Activated CD8-positive, alpha-beta T cell treated with anti-CD3 and anti-CD28 coated beads, Interleukin-2, amount 10 ng/mL, durations not matched to agents 7 days and 5 days (primary cell): ENCODE results near the gene SLC38A8. TPM values are rescaled to one million over a fixed set of nuclear protein-coding genes. Genes with fewer than 3 reads are reported as not detected.

Experiments
- ATAC-seq: fragments of 150-1000 bp; cut with Tn5 transposase; one replicate; pipeline ENCODE4 v1.10.0; 2021; ENCODE audit warnings: moderate library complexity
- CTCF ChIA-PET: fragments of 350-600 bp; sonication (Branson Sonifier 250); formaldehyde crosslinking; loops from one replicate; lab custom pipeline; 2021; ENCODE audit warnings: antibody characterized with exemption; lab: Charles Lee
- POLR2A ChIA-PET: fragments of 350-600 bp; sonication (Branson Sonifier 250); formaldehyde crosslinking; loops from one replicate; lab custom pipeline; 2021; ENCODE audit warnings: antibody characterized with exemption; lab: Charles Lee
- DNase-seq: peaks from one replicate; pipeline ENCODE4 v3.0.0-alpha.2; 2020
- H3K27ac Mint-ChIP-seq: one replicate; pipeline ENCODE4 v1.8.0; 2021; ENCODE audit warnings: mild to moderate bottlenecking, mixed read lengths
- H3K27me3 Mint-ChIP-seq: one replicate; pipeline ENCODE4 v1.8.0; 2021; ENCODE audit warnings: low read depth, mixed read lengths
- H3K36me3 Mint-ChIP-seq: one replicate; pipeline ENCODE4 v1.8.0; 2021; ENCODE audit warnings: low read depth, mixed read lengths
- H3K4me1 Mint-ChIP-seq: one replicate; pipeline ENCODE4 v1.8.0; 2021; ENCODE audit warnings: low read depth, mixed read lengths
- H3K4me3 Mint-ChIP-seq: one replicate; pipeline ENCODE4 v1.8.0; 2021; ENCODE audit warnings: mild to moderate bottlenecking, mixed read lengths
- H3K9me3 Mint-ChIP-seq: one replicate; pipeline ENCODE4 v1.8.0; 2022; ENCODE audit warnings: mixed read lengths; ENCODE audit not compliant: insufficient read depth
- total RNA-seq, 2 experiments: library from RNA; stranded (reverse); gene quantifications; one replicate each; pipeline ENCODE4 v1.2.3, GENCODE V29; 2021

Gene SLC38A8
- total RNA-seq, 2 experiments from 2014 or later, result not detected

GRCh38 chr16:83964684-83965443 is 77.7 kb downstream of the SLC38A8 start:
- Mint-ChIP-seq H3K27ac (no peak overlapping the region), H3K4me3 (no peak overlapping the region), H3K27me3 (peaks cover 12% of the 10 kb centered on the region), H3K9me3 (no peaks in the 10 kb centered on the region), H3K4me1 (peaks cover 2% of the 10 kb centered on the region), H3K36me3 (no peaks in the 10 kb centered on the region)
- CTCF ChIA-PET, result interaction anchor here (1.7 kb wide), 1 partner anchor 101 kb away, joined by 12 read pairs; no protein-coding TSS in a partner anchor
- no peak for DNase-seq
- ATAC-seq, result no peak
- POLR2A ChIA-PET, result no interaction called here

DNA sequence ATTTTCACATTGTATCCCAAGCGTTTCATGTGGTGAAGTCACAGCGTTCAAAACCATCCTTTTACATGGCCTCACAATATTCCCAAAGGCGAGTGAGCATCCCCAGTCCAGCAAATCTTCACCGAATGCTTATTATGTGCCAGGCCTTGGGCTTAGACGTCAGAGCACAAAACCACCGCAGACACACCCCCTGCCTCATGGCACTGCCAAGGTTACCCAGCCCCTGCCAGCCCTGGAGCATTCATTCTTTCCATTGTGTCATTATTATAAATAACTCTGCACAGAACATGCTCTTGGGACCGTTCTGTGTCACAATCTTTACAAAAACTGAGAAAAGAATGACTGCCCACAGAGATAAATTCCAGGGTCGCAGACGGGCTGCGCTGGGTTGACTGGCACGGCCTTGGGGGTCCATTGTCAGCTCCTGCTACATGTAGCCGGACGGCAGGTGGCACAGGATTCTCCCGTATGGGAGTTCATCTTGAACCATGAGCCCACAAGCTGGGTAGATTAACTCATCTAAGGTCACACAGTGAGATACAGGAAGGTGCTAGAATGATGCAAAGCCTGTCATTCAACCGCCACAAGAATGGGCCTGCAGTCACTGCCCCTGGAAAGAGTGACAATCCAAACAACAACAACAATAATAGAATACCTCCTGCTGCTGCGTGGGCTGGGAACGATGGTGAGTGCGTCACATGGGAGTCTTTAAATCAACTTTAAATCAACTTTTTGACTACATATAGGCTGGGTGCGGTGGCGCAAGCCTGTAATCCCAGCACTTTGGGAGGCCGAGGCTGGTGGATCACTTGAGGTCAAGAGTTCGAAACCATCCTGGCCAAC is 79.1 kb downstream of the SLC38A8 start:
- no peaks in the 10 kb centered on the region for H3K9me3 Mint-ChIP-seq
- ChIA-PET POLR2A (no interaction called here), CTCF (interaction anchor here (1.7 to 2.3 kb wide), 2 partner anchors 102 to 103 kb away, joined by 9 to 12 read pairs; no protein-coding TSS in a partner anchor)
- H3K4me3 Mint-ChIP-seq, result no peak overlapping the region
- H3K4me1 Mint-ChIP-seq, result peaks cover 2% of the 10 kb centered on the region
- no peaks in the 10 kb centered on the region for H3K36me3 Mint-ChIP-seq
- peaks cover 4% of the 10 kb centered on the region for H3K27me3 Mint-ChIP-seq
- no peak overlapping the region for H3K27ac Mint-ChIP-seq
- no peak for ATAC-seq
- no peak for DNase-seq

DNA sequence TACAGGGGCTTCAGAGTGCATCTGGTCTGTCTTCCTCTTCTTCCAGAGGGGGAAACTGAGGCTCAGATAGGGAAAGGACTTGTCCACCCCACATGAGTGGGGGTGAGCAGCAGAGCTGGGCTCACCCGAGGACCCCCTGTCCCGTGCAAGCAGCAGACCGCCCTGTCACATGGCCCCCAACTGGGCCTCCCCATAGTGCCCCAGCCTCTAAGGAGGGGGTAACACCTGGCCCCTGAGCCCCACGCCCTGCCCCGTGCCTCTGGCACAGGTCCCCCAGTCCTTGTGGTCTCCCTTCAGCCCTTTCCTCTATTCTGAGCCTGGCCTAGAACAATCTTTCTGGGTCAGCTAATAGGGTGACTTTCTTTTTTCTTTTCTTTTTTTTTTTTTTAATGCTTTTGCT is 81.0 kb downstream of the SLC38A8 start:
- H3K9me3 Mint-ChIP-seq, result no peaks in the 10 kb centered on the region
- H3K36me3 Mint-ChIP-seq, result no peaks in the 10 kb centered on the region
- ChIA-PET POLR2A (no interaction called here), CTCF (interaction anchor here (2.3 kb wide), 1 partner anchor 105 kb away, joined by 9 read pairs; no protein-coding TSS in a partner anchor)
- H3K4me1 Mint-ChIP-seq, result peaks cover 2% of the 10 kb centered on the region
- H3K27ac Mint-ChIP-seq, result no peak overlapping the region
- H3K27me3 Mint-ChIP-seq, result no peaks in the 10 kb centered on the region
- H3K4me3 Mint-ChIP-seq, result no peak overlapping the region
- DNase-seq, result no peak
- no peak for ATAC-seq

DNA sequence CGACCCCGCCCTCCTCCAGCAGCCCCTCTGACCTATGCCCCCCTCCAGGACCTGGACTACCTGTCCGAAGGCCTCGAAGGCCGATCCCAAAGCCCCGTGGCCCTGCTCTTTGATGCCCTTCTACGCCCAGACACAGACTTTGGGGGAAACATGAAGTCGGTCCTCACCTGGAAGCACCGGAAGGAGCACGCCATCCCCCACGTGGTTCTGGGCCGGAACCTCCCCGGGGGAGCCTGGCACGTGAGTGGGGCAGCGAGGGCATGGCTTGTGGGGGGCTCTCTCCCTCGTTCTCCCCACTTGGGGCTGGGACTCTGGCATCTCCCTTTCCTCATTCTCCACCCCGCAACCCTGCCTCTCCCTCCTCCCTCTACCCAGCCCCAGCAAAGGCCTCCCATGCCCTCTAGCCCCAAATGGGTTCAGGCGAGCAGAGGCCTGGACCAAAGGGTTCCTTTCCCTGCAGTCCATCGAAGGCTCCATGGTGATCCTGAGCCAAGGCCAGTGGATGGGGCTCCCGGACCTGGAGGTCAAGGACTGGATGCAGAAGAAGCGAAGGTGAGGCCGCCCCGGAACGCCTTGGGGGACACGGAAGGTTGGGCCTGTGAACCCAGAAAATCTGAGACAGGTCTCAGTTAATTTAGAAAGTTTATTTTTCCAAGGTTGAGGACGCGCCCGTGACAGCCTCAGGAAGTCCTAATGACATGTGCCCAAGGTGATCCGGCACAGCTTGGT is 81.9 kb downstream of the SLC38A8 start:
- Mint-ChIP-seq H3K9me3 (no peaks in the 10 kb centered on the region), H3K27ac (no peak overlapping the region), H3K4me3 (no peak overlapping the region), H3K36me3 (no peaks in the 10 kb centered on the region), H3K4me1 (peaks cover 2% of the 10 kb centered on the region), H3K27me3 (no peaks in the 10 kb centered on the region)
- ChIA-PET POLR2A (no interaction called here), CTCF (no interaction called here)
- DNase-seq, result no peak
- no peak for ATAC-seq

Other genes with a start within 250 kb of the SLC38A8 start
- 10 to 100 TPM; 64.8 to 72.9 TPM for gene HSBP1, start 234.8 kb downstream of the SLC38A8 start, total RNA-seq
- 1 to 10 TPM; 4.2 to 4.3 TPM for gene MLYCD, start 143.7 kb downstream of the SLC38A8 start, total RNA-seq
- under 1 TPM; 0.24 to 0.26 TPM for gene OSGIN1, start 89.6 kb downstream of the SLC38A8 start, total RNA-seq
- gene NECAB2, start 74.6 kb downstream of the SLC38A8 start, total RNA-seq, result not detected
- 10 to 100 TPM; 49.3 to 52.7 TPM for gene MBTPS1, start 74.1 kb upstream of the SLC38A8 start, total RNA-seq
- 10 to 100 TPM; 10.4 to 12.3 TPM for gene HSDL1, start 102.4 kb upstream of the SLC38A8 start, total RNA-seq
- gene DNAAF1, start 102.5 kb upstream of the SLC38A8 start, total RNA-seq, result not detected
- gene TAF1C, start 144.3 kb upstream of the SLC38A8 start, total RNA-seq, result 10 to 100 TPM; 53.4 to 62.3 TPM
- gene ADAD2, start 148.4 kb upstream of the SLC38A8 start, total RNA-seq, result under 1 TPM in 1 of 2 experiments, not detected in 1; 0.18 TPM
- gene KCNG4, start 197.2 kb upstream of the SLC38A8 start, total RNA-seq, result not detected